Activated CD8-positive, alpha-beta memory T cell treated with anti-CD3 and anti-CD28 coated beads for 1 hour (primary cell): ENCODE data around the gene DPH3.
A peak's percentile ranks its signal among the peaks of the same experiment; 100 is the strongest.

ENCODE experiments used
- DNase-seq, 2 donors: peaks; one replicate each; pipeline ENCODE4 v3.0.0-alpha.2; 2020; ENCODE audit warnings: low read depth in 1 of 2; ENCODE audit errors: extremely low read depth in 1 of 2

The DPH3 gene

GRCh38 chr3:16257309-16257708, 7.4 kb downstream of the DPH3 start:
- no peak for DNase-seq

- no peak for DNase-seq
Measured at GRCh38 chr3:16255726-16256125, 9.0 kb downstream of the DPH3 start.

- DNase-seq, result no peak
Measured at GRCh38 chr3:16255326-16255725, 9.4 kb downstream of the DPH3 start.

GRCh38 chr3:16254916-16255315, 9.8 kb downstream of the DPH3 start:
- no peak for DNase-seq

DNA sequence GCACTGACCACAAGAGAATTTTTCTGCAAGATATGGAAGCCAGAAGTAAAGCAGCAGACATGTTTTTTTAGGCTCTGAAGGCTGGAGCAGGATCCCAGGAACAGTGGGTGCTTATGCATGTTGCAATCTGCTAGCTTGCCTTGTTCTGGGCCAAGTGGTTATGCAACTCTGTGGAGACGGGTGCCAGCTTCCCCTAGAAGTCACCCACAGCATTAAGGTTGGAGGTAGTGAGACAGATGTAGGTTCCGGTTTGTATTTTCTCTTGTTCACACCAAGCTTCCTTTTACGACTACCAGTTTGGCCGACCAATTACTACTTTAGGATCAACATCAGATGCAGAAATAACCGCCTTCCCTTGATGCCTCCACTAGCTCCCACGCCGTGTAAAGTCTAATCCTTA, 11.1 kb downstream of the DPH3 start:
- DNase-seq, result no peak

- DNase-seq, result no peak
Measured at GRCh38 chr3:16252988-16253387, 11.8 kb downstream of the DPH3 start.

DNA sequence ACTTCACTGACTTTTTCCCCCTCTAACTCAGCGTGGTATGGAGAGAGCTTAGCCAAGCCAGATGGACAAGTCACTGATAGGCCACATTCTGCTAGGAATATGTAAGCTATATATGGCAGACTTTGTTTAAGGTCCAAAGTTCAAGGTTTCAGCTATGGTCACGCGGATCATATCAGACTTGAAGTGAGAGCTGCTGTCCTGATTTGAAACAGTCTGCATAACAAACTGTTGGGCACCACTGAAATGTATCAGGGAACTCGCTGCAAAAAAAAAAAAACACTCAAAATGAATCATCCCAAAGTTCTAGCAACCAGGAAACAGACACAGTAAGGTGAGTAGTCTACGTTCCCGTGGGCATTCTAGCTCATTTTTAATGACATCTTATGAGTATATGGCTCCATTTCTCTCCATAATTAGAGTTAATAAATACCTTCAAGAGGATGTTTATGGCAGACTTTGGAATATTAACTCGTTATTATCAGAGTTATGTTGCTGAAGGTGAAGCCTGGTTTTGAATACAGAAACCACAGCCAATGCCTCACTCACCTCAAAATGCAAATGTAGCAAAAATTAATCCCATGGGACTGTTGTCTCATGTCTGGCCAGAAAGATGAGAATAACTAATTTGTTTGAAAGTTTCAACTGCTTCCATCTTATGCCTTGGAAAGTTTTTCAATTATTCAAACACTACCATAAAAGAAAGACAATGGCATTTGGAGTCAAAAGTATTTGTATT, 12.3 kb downstream of the DPH3 start:
- no peak for DNase-seq

DNA sequence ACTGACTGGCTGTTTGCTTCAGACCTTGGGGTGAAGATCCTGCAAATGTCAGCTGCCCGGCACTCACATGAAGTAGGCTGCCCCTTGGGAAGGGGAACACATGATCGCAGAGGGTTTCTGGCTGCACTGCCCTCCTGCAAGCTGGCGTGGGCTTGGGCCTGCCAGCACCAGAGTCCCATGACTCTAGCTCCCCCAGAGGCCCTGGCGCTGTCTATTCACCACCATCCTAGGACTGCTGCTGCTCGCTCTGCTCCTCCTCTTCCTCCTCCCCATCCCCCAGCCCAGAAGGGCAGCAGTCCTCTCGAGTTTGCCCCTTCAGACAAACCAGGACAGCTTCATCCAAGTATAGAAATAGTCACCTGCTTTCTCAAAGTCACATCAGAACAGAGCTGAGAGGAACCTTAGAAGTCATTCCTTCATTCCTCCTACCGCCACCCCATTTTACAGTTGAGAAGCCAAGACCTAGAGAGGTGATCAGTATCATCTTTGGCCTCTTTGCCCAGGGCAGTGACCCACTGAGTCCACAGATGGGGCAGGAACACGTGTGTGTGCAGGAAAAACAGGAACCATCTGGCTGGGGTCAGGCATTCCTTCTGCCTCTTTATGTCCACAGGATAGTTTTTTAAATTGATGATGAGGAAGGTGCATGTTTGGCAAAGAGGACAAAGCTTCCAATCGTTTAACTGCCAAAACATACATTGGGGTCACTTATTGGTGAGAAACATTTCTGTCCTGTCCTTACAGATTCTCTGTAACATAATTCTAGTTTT, 13.2 kb downstream of the DPH3 start:
- DNase-seq, result no peak

- DNase-seq, result no peak
Measured at GRCh38 chr3:16249886-16250285, 14.9 kb downstream of the DPH3 start.

DNA sequence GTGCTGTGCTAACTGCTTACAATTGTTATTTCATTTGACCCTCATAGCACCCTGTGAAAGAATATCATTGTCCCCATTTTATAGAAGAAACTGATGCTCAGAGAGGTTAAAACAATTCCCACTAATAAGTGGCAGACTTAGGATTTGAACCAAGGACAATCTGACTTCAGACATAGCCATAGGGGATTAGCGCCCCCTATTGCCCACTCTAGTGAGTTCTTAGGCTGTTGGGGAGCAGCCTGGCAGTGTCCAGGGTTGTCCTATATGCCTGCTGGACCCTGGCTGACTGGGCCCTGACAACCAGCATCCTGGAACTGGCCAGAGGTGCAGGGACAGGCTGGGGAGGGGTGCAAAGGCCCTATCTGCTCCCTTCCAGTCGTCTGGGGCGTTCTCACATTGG, 15.4 kb downstream of the DPH3 start:
- no peak for DNase-seq

- DNase-seq, result no peak
Measured at GRCh38 chr3:16248556-16248955, 16.2 kb downstream of the DPH3 start.

GRCh38 chr3:16247282-16248061, 17.3 kb downstream of the DPH3 start:
- peak; percentile 40 to 57 for DNase-seq

GRCh38 chr3:16245609-16246008, 19.1 kb downstream of the DPH3 start:
- DNase-seq, result no peak

GRCh38 chr3:16243706-16244490, 20.8 kb downstream of the DPH3 start:
- DNase-seq, result no peak

DNA sequence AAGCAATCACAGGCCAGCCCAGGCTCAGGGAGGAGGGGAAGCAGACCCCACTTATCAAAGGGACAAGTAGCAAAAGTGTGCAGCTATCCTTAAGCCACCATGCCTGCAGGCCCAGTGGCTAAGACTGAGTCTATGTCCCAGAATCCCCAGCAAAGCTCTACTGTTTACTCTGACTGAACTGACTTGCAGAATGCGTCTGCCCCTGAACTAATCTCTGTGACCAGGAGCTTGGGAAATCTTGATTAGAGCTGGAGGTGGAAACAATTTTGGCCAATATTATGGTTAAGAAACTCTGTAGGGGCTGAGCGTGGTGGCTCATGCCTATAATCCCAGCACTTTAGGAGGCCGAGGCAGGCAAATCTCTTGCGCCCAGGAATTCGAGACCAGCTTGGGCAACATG, 22.6 kb downstream of the DPH3 start:
- no peak for DNase-seq

DNA sequence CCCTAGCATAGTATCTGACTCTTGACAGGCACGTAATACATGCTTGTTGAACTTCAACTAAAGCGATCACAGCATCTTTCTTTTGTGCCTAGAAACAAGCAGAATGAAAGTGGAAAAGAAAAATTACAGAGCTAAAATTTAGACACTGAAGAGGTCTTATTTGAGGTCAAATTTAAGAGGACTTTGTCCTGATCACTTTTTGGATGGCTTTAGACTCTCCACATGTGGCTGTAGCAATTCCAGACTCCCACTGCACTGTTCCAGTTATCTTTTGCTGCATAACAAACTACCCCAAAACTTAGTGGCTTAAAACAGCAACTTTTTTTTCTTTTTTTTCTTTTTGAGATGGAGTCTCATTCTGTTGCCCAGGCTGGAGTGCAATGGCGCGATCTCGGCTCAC, 23.5 kb downstream of the DPH3 start:
- no peak for DNase-seq

DNA sequence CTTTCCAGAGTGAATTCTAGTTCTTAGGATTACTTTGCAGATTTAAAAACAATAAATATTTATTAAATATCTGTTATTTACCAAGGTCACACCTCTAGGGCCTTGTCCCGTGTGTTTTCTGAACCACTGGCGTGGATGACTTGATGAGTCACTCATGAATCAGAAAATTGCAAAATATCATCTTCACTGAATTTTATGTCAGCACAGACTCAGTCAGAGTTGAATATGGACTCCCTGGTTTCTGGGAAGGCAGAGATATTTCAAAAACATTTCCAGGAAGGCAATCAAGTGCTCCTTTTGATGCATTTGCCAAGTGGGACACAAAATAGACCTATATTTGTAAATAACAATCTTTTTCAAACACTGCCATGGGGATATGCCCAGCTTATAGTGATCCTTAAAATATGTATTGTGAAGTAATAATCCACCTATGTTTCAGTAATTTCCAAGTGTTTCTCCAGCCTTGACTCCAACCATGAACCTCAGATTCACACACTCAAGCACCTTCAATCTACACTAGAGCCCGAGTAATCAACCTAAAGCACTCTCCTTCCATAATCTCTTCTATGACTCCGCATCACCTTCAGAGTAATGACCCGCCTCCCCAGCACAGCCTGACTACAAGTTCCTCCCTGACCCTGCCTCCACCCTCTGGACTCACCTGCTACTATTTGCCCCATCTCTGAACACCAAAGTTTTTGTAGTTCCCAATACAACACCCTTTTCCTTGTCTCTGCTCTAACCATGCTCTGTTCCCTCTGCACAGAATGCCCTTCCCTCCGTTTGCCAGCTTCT, 24.3 kb downstream of the DPH3 start:
- no peak for DNase-seq

GRCh38 chr3:16239780-16240179, 25.0 kb downstream of the DPH3 start:
- no peak for DNase-seq

DNA sequence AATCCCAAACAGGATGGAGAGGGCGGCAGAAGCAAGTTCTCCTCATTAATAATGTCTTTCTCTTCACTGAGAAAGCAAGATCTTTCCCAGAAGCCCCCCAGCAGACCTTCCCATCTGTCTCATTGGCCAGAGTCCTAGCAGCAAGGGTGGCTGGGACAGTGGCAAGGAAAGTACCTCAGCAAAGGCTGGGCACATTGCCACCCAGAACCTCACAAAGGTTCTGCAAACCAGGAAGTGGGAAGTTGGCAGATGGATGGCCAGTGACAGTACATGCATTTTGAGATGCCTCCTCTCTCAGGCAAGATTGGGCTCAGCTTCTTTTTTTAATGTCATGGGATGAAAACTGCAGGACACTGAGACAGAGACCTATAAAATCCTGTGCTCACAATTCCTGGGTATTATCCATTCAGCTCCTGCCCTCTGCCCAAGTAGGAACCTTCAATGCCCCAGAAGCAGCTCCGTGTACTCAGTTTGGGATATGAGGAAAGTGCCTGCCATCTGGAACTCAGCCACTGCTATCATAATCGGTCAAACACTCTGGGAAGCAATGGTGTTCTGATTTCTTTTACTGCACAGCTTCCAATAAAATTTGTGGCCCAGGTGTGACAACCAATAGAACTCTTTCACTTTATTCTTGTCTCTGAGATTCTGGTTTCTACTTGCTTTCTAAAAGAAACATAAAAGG, 25.5 kb downstream of the DPH3 start:
- no peak for DNase-seq
